NB4 (cell line): ENCODE results near the gene ZNF550.

Source experiments
- MYC ChIP-seq: IDR thresholded peaks from 2 replicates; pipeline ENCODE4 v1.6.1; 2011; ENCODE audit warnings: low read depth, low read length
- POLR2A ChIP-seq: IDR thresholded peaks from 2 replicates; pipeline ENCODE4 v1.6.1; 2011; ENCODE audit warnings: mild to moderate bottlenecking; ENCODE audit not compliant: insufficient read length; ENCODE audit errors: extremely low read depth
- TF ChIP-seq, protein P1 (sequence below): IDR thresholded peaks from one replicate; pipeline ENCODE4 v1.5.1; 2012; ENCODE audit warnings: low read depth, low read length
- TF ChIP-seq, protein P2 (sequence below): IDR thresholded peaks from 2 replicates; pipeline ENCODE4 v1.6.1; 2011; ENCODE audit warnings: low read depth, low read length

DNA sequence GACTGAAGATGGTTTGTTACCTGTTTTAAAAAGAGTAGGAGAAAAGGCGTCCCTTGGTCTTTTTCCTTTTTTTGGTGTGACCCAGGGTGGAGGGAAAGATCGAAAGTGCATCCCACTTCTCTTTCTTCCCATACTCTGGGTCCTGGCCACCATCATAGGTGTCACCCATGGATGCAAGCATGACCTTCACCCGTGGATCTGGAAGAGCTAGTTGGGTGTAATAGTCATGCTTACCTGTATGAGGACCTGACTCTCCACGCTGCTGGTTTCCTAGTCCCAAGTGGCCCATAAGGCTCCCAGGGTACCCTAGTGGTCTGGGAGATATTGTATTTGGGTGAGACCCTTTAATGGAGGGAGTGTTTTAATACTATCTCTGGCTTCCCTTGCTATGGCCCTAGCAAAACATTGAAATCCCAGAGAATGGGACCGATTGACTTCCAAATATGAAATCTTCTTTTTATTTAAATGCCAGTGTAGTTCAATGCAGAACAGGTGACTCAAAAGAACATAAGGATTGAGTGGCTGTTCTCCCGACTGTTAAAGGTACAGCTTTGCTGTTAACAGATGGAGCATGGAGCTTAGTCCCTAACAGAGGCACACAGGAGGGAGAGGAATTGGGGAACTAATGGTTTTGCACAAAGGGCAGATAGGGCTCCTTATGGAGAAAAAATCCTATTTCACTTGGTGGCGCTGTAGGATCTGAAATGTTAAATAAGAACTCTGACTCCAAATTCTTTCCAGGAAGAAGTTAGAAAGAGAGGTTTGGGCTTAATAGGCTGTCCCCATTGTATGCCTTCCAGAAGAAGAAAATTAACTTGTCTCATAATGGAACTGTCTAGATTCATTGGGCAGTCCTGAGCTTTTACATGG lies 7.0 kb upstream of the ZNF550 start:
- TF ChIP-seq POLR2A (no peak), MYC (no peak)
- TF ChIP-seq, protein P1, sequence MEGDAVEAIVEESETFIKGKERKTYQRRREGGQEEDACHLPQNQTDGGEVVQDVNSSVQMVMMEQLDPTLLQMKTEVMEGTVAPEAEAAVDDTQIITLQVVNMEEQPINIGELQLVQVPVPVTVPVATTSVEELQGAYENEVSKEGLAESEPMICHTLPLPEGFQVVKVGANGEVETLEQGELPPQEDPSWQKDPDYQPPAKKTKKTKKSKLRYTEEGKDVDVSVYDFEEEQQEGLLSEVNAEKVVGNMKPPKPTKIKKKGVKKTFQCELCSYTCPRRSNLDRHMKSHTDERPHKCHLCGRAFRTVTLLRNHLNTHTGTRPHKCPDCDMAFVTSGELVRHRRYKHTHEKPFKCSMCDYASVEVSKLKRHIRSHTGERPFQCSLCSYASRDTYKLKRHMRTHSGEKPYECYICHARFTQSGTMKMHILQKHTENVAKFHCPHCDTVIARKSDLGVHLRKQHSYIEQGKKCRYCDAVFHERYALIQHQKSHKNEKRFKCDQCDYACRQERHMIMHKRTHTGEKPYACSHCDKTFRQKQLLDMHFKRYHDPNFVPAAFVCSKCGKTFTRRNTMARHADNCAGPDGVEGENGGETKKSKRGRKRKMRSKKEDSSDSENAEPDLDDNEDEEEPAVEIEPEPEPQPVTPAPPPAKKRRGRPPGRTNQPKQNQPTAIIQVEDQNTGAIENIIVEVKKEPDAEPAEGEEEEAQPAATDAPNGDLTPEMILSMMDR: no peak
- TF ChIP-seq, protein P2, sequence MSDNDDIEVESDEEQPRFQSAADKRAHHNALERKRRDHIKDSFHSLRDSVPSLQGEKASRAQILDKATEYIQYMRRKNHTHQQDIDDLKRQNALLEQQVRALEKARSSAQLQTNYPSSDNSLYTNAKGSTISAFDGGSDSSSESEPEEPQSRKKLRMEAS: no peak
